Gastrocnemius medialis (tissue), 4 donors: ENCODE data around the gene EAPP.

Experiments used
- POLR2A ChIP-seq, 2 donors: fragments of 450-650 bp; IDR thresholded peaks; one replicate each; pipeline ENCODE4 v1.6.1; 2017; ENCODE audit warnings: antibody characterized with exemption in 2 of 2, mild to moderate bottlenecking in 2 of 2, moderate library complexity in 2 of 2
- TF ChIP-seq, protein P1 (sequence below), 5 experiments: fragments of 450-650 bp in 3 of 5; fragments of 200-600 bp in 2 of 5; sonication (generic) in 2 of 5; IDR thresholded peaks in 4 of 5; conservative IDR thresholded peaks in 1 of 5; 1 replicate in 4 of 5; 2 replicates in 1 of 5; pipeline ENCODE4 v1.5.1; 2016 to 2019; ENCODE audit warnings: antibody characterized with exemption in 5 of 5, mild to moderate bottlenecking in 3 of 5, moderate library complexity in 3 of 5

DNA sequence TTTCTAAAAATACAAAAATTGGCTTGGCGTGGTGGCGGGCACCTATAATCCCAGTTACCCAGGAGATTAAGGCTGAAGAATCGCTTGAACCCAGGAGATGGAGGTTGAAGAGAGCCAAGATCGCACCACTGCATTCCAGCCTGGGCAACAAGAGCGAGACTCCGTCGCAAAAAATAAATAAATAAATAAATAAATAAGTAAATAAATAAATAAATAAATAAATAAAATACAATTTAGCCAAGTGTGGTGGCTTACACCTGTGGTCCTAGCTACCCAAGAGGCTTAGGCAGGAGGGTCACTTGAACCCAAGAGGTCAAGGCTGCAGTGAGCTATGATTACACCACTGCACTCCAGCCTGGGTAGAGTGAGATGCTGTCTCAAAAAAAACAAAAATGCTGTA lies 51.0 kb downstream of the EAPP start:
- TF ChIP-seq, protein P1, sequence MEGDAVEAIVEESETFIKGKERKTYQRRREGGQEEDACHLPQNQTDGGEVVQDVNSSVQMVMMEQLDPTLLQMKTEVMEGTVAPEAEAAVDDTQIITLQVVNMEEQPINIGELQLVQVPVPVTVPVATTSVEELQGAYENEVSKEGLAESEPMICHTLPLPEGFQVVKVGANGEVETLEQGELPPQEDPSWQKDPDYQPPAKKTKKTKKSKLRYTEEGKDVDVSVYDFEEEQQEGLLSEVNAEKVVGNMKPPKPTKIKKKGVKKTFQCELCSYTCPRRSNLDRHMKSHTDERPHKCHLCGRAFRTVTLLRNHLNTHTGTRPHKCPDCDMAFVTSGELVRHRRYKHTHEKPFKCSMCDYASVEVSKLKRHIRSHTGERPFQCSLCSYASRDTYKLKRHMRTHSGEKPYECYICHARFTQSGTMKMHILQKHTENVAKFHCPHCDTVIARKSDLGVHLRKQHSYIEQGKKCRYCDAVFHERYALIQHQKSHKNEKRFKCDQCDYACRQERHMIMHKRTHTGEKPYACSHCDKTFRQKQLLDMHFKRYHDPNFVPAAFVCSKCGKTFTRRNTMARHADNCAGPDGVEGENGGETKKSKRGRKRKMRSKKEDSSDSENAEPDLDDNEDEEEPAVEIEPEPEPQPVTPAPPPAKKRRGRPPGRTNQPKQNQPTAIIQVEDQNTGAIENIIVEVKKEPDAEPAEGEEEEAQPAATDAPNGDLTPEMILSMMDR (IDR thresholded peaks at IDR 0.05 in 4 of 5, conservative IDR thresholded peaks at IDR 0.05 in 1 of 5) = no peak
- no peak for TF ChIP-seq POLR2A (IDR thresholded peaks at IDR 0.05)
